CD14-positive monocyte (primary cell): ENCODE measurements around the gene PRKAB1. TPM values are rescaled to one million over a fixed set of nuclear protein-coding genes. Genes with fewer than 3 reads are reported as not detected.

Experiments
- DNase-seq, 3 donors: peaks; one replicate each; pipeline ENCODE4 v3.0.0-alpha.2; 2011 to 2022
- H2AFZ ChIP-seq: 2 replicates; pipeline ENCODE4 v1.6.0; 2012; ENCODE audit warnings: mild to moderate bottlenecking, low read depth, low read length, inconsistent platforms; ENCODE audit not compliant: insufficient read depth, poor library complexity, severe bottlenecking
- H3K27ac ChIP-seq, 2 donors: 1 replicate in 1 of 2; 2 replicates in 1 of 2; pipeline ENCODE4 v1.5.1; 2012 to 2013; ENCODE audit warnings: low read length in 2 of 2, control low read depth in 1 of 2, inconsistent platforms in 1 of 2, low read depth in 1 of 2, mild to moderate bottlenecking in 1 of 2
- H3K27me3 ChIP-seq, 2 donors: one replicate each; pipeline versions ENCODE4 v1.6.0 to v1.6.1; 2011 to 2013; ENCODE audit warnings: low read length in 2 of 2; ENCODE audit not compliant: control insufficient read depth in 2 of 2, insufficient read depth in 2 of 2
- H3K36me3 ChIP-seq, 2 donors: replicated peaks in 1 of 2; 1 replicate in 1 of 2; 2 replicates in 1 of 2; pipeline versions ENCODE4 v1.5.1 to v1.6.1; 2012 to 2013; ENCODE audit warnings: low read length in 2 of 2, control low read depth in 1 of 2, inconsistent platforms in 1 of 2, mild to moderate bottlenecking in 1 of 2; ENCODE audit not compliant: insufficient read depth in 2 of 2, control insufficient read depth in 1 of 2
- H3K4me1 ChIP-seq, 2 donors: 1 replicate in 1 of 2; 2 replicates in 1 of 2; pipeline versions ENCODE4 v1.5.1 to v1.6.1; 2012 to 2013; ENCODE audit warnings: low read length in 2 of 2, control low read depth in 1 of 2, inconsistent platforms in 1 of 2, mild to moderate bottlenecking in 1 of 2, moderate library complexity in 1 of 2; ENCODE audit not compliant: insufficient read depth in 2 of 2, control insufficient read depth in 1 of 2
- H3K4me2 ChIP-seq: replicated peaks from 2 replicates; pipeline ENCODE3; 2012; ENCODE audit warnings: low read length, moderate library complexity, mild to moderate bottlenecking; ENCODE audit not compliant: poor library complexity, severe bottlenecking; ENCODE audit errors: extremely low read depth
- H3K4me3 ChIP-seq, 3 experiments: fragments of 200-600 bp in 1 of 3; sonication (generic) in 1 of 3; replicated peaks in 1 of 3; 1 replicate in 2 of 3; 2 replicates in 1 of 3; pipeline ENCODE4 v1.5.1; 2011 to 2013; ENCODE audit warnings: low read length in 3 of 3, mild to moderate bottlenecking in 3 of 3, control low read depth in 2 of 3, low read depth in 2 of 3, inconsistent platforms in 1 of 3, moderate library complexity in 1 of 3
- H3K79me2 ChIP-seq: 2 replicates; pipeline ENCODE4 v1.6.0; 2012; ENCODE audit warnings: mild to moderate bottlenecking, control low read depth, inconsistent platforms, low read length, moderate library complexity; ENCODE audit not compliant: insufficient read depth
- H3K9ac ChIP-seq: 2 replicates; pipeline ENCODE4 v1.6.0; 2017; ENCODE audit warnings: low read length, mild to moderate bottlenecking; ENCODE audit not compliant: insufficient read depth, poor library complexity, severe bottlenecking
- H3K9me3 ChIP-seq, 2 donors: replicated peaks in 1 of 2; 1 replicate in 1 of 2; 2 replicates in 1 of 2; pipeline versions ENCODE4 v1.5.1 to v1.6.1; 2012 to 2013; ENCODE audit warnings: low read length in 2 of 2, control low read depth in 1 of 2; ENCODE audit not compliant: control insufficient read depth in 1 of 2, insufficient read depth in 1 of 2
- H4K20me1 ChIP-seq: 2 replicates; pipeline ENCODE4 v1.6.0; 2012; ENCODE audit warnings: mild to moderate bottlenecking, low read length, control low read depth, moderate library complexity; ENCODE audit not compliant: insufficient read depth
- H3K27ac Mint-ChIP-seq, 7 donors: one replicate each; pipeline ENCODE4 v1.8.0; 2020; ENCODE audit warnings: mild to moderate bottlenecking in 7 of 7, mixed read lengths in 7 of 7, moderate library complexity in 6 of 7, inconsistent platforms in 2 of 7
- H3K27me3 Mint-ChIP-seq, 3 donors: one replicate each; pipeline ENCODE4 v1.8.0; 2021 to 2022; ENCODE audit warnings: low read depth in 3 of 3, mild to moderate bottlenecking in 3 of 3, mixed read lengths in 3 of 3, moderate library complexity in 3 of 3, inconsistent platforms in 1 of 3
- H3K36me3 Mint-ChIP-seq, 2 donors: one replicate each; pipeline ENCODE4 v1.8.0; 2020; ENCODE audit warnings: mixed read lengths in 2 of 2, inconsistent platforms in 1 of 2, mild to moderate bottlenecking in 1 of 2
- H3K4me1 Mint-ChIP-seq: one replicate; pipeline ENCODE4 v1.8.0; 2020; ENCODE audit warnings: mild to moderate bottlenecking, mixed read lengths
- H3K4me3 Mint-ChIP-seq, 2 donors: one replicate each; pipeline ENCODE4 v1.8.0; 2020; ENCODE audit warnings: mild to moderate bottlenecking in 2 of 2, mixed read lengths in 2 of 2, moderate library complexity in 1 of 2
- H3K9me3 Mint-ChIP-seq, 7 donors: one replicate each; pipeline ENCODE4 v1.8.0; 2020 to 2022; ENCODE audit warnings: mixed read lengths in 7 of 7, mild to moderate bottlenecking in 6 of 7, moderate library complexity in 6 of 7, inconsistent platforms in 2 of 7
- CTCF ChIP-seq: fragments of 200-600 bp; IDR thresholded peaks from one replicate; pipeline ENCODE4 v1.8.0; 2022; ENCODE audit warnings: antibody characterized with exemption, mild to moderate bottlenecking
- WGBS: methylation state at CpG from one replicate; pipeline ENCODE4 v1.1.5; 2013; ENCODE audit warnings: missing lambda C conversion rate; ENCODE audit not compliant: insufficient coverage; 5-methylcytosine and 5-hydroxymethylcytosine counted together
- intact Hi-C, 2 donors: fragments of 100-400 bp; cut with micrococcal nuclease; formaldehyde crosslinking; loops; one replicate each; pipeline versions ENCODE4 v1.15.0 to v1.15.1; 2023
- polyA plus RNA-seq, 3 donors: library from polyadenylated mRNA; depleted of rRNA in 1 of 3; unstranded in 2 of 3; stranded (reverse) in 1 of 3; fragments of 300-500 nt in 2 of 3; fragments of >200 nt in 1 of 3; fragmentation: Illumina TruSeq in 2 of 3; gene quantifications; 1 replicate in 2 of 3; 2 replicates in 1 of 3; pipeline ENCODE4 v1.2.3, GENCODE V29; 2012 to 2021

Gene PRKAB1
- polyA plus RNA-seq, 3 donors: 20.5 to 35.9 (median 23.0) TPM

DNA sequence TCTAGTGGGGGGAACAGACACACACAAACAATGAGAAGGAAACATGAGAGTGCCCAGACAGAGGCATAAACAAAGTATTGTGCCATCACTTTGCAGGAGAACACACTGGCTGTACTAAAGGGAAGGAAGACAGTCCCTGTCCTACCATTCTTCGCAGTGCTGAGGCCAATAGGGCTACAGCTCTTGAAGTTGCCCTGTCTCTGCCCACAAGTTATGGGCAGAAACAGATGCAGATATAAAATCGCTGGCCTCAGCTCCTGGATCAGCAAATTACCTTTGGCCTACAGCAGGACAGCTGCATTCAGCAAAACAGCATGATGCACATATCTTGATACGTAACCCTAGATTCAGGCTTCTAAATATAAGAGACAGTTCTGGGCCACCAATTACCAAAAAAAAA lies 23.0 kb upstream of the PRKAB1 start:
- peaks cover 2% of the 10 kb centered on the region for H3K4me1 Mint-ChIP-seq
- H3K4me1 ChIP-seq: no peaks in the 10 kb centered on the region
- 91% methylated on average over 2 of the region's 3 CpGs for WGBS
- no peak overlapping the region for H3K27ac ChIP-seq
- H3K9ac ChIP-seq: no peak overlapping the region
- intact Hi-C loops: no loop called here
- no peaks in the 10 kb centered on the region for H3K36me3 Mint-ChIP-seq
- no peak overlapping the region for H3K4me2 ChIP-seq
- H3K9me3 ChIP-seq: no peaks in the 10 kb centered on the region
- no peak for DNase-seq
- peaks cover 0 to 5% (median 3%) of the 10 kb centered on the region in 7 donors for H3K9me3 Mint-ChIP-seq
- no peak overlapping the region for H3K27ac Mint-ChIP-seq
- H3K79me2 ChIP-seq: no peaks in the 10 kb centered on the region
- no peaks in the 10 kb centered on the region for H4K20me1 ChIP-seq
- H3K27me3 Mint-ChIP-seq: peaks cover 3 to 13% (median 6%) of the 10 kb centered on the region in 3 donors
- no peak overlapping the region for H2AFZ ChIP-seq
- no peak overlapping the region for H3K4me3 Mint-ChIP-seq
- H3K36me3 ChIP-seq: no peaks in the 10 kb centered on the region
- TF ChIP-seq CTCF: no peak
- no peak overlapping the region for H3K4me3 ChIP-seq
- H3K27me3 ChIP-seq: no peaks in the 10 kb centered on the region

- no peak overlapping the region for H2AFZ ChIP-seq
- no peak overlapping the region for H3K4me2 ChIP-seq
- no peaks in the 10 kb centered on the region for H3K9me3 ChIP-seq
- H4K20me1 ChIP-seq: no peaks in the 10 kb centered on the region
- Mint-ChIP-seq H3K27ac (no peak overlapping the region), H3K4me1 (peaks cover 2% of the 10 kb centered on the region), H3K27me3 (peaks cover 3 to 11% (median 5%) of the 10 kb centered on the region in 3 donors), H3K4me3 (no peak overlapping the region), H3K9me3 (peaks cover 0 to 5% (median 3%) of the 10 kb centered on the region in 7 donors), H3K36me3 (no peaks in the 10 kb centered on the region)
- no peak overlapping the region for H3K9ac ChIP-seq
- H3K27me3 ChIP-seq: no peaks in the 10 kb centered on the region
- TF ChIP-seq CTCF: no peak
- DNase-seq: no peak
- 98% methylated on average over 5 of the region's 7 CpGs for WGBS
- H3K4me1 ChIP-seq: no peaks in the 10 kb centered on the region
- H3K79me2 ChIP-seq: no peaks in the 10 kb centered on the region
- H3K4me3 ChIP-seq: no peak overlapping the region
- H3K36me3 ChIP-seq: no peaks in the 10 kb centered on the region
- no peak overlapping the region for H3K27ac ChIP-seq
- intact Hi-C loops: no loop called here
Observed at GRCh38 chr12:119645535-119646059, 22.3 kb upstream of the PRKAB1 start.
